Measurements from ENCODE around the gene THBS3. TPM values are rescaled to one million over a fixed set of nuclear protein-coding genes. Genes with fewer than 3 reads are reported as not detected.

THBS3 gene
- total and polyA plus RNA-seq, 2 of the 13 experiments (the other 11 are each of a cell fraction or from before 2014, with no cell fraction given) = 0.86 to 3.6 TPM

- TF ChIP-seq HMGXB3 (CRISPR knock-in tag; IDR thresholded peaks at IDR 0.05; ENCODE audit: borderline replicate concordance) (peak; percentile 82), ZNF143 (CRISPR knock-in tag; IDR thresholded peaks at IDR 0.05) (peak; percentile 68; the same call in 1 of the 2 replicates), ZMYM4 (CRISPR knock-in tag; IDR thresholded peaks at IDR 0.05) (peak; percentile 56), ZNF574 (CRISPR knock-in tag; IDR thresholded peaks at IDR 0.05) (peak; percentile 86), ATF2 (CRISPR knock-in tag; IDR thresholded peaks at IDR 0.05) (0 out of 2 replicates have a peak, but pooled peaks have one; percentile 37), SP1 (IDR thresholded peaks at IDR 0.05) (no peak), SP1 (CRISPR knock-in tag; IDR thresholded peaks at IDR 0.05) (peak; percentile 24; the same call in 1 of the 2 replicates), HDAC2 (CRISPR knock-in tag; IDR thresholded peaks at IDR 0.05) (peak; percentile 73; the same call in 1 of the 2 replicates), ZNF33A (CRISPR knock-in tag; IDR thresholded peaks at IDR 0.05; ENCODE audit: borderline replicate concordance) (no peak), LRRFIP1 (CRISPR knock-in tag; conservative IDR thresholded peaks at IDR 0.05) (no peak), HOXA9 (CRISPR knock-in tag; IDR thresholded peaks at IDR 0.05; ENCODE audit: borderline replicate concordance) (no peak), ELK4 (CRISPR knock-in tag; IDR thresholded peaks at IDR 0.05; ENCODE audit: borderline replicate concordance) (no peak), FOSL2 (CRISPR knock-in tag; IDR thresholded peaks at IDR 0.05) (peak; percentile 54; the same call in 1 of the 2 replicates), ATF7 (IDR thresholded peaks at IDR 0.05) (no peak), ATF7 (CRISPR knock-in tag; IDR thresholded peaks at IDR 0.05) (no peak), ZNF205 (CRISPR knock-in tag; IDR thresholded peaks at IDR 0.05) (no peak), KLF11 (CRISPR knock-in tag; IDR thresholded peaks at IDR 0.05) (no peak), ZFP82 (CRISPR knock-in tag; IDR thresholded peaks at IDR 0.05; ENCODE audit: borderline replicate concordance) (no peak)
Measured at GRCh38 chr1:155241069-155241679, 33.5 kb upstream of the THBS3 start (continued).
